T47D (cell line): Measurements from ENCODE around the gene HS1BP3.

Source experiments
- DNase-seq, 2 experiments: peaks; one replicate each; pipeline versions ENCODE4 v3.0.0 to v3.0.0-alpha.2; 2011 to 2012; ENCODE audit warnings: low read depth in 1 of 2, low spot score in 1 of 2
- JUND ChIP-seq: IDR thresholded peaks from 2 replicates; pipeline ENCODE4 v1.6.1; 2012; ENCODE audit warnings: low read depth
- in situ Hi-C: cut with HindIII; loops from 2 replicates; pipeline ENCODE4 v1.10.0; 2016; ENCODE audit warnings: low sequenced_read_pairs, low pct_unique_long_range_greater_than_20kb

HS1BP3 gene, protein sequence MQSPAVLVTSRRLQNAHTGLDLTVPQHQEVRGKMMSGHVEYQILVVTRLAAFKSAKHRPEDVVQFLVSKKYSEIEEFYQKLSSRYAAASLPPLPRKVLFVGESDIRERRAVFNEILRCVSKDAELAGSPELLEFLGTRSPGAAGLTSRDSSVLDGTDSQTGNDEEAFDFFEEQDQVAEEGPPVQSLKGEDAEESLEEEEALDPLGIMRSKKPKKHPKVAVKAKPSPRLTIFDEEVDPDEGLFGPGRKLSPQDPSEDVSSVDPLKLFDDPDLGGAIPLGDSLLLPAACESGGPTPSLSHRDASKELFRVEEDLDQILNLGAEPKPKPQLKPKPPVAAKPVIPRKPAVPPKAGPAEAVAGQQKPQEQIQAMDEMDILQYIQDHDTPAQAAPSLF

DNA sequence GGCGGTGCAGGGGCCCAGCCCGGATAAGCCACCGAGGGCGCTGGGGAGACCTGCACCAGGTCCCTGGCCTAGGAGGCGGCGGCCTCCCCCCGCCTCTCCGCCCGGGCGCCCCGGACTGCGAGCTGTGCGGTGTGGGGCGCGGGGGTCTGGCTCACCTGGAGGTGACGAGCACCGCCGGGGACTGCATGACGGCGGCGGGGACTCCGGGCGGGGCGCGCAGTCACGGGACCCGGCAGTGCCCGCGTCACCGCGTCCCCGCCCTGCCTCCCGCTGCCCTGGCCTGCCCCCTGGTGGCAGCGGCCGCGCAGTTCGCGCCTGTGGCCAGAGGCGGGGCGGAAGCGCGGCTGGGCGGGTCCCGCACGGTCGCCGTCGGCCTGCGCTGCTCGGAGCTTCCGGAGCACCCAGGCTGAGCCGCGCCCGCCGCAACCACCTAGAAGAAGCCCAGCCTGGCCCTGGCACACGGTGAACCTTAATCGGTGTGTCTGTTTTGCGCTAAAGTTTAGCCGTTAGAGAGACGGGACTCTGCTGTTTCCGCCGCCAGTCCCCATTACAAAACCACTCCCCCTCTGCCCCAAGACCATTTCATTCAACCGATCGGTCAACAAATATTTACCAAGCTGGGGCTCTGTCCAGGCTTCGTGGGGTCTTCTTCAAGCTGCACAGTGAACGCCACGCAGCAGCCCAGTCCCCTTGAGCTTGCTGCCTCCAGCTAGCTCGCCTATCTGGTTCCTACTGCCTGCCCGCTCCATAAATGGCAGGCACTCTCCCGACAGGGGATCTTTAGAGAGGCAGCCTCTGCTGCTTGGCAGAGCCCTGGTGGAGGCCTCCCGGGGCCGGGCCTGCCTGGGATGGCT lies at the start of gene HS1BP3:
HS1BP3 (minus strand) TSS at position 222 of the 854 bp plus-strand sequence; CDS start at position 187, 35 bp downstream.
- in situ Hi-C loops, result no loop called here
- DNase-seq, result peak; percentile 80 to 81
- no peak for TF ChIP-seq JUND

DNA sequence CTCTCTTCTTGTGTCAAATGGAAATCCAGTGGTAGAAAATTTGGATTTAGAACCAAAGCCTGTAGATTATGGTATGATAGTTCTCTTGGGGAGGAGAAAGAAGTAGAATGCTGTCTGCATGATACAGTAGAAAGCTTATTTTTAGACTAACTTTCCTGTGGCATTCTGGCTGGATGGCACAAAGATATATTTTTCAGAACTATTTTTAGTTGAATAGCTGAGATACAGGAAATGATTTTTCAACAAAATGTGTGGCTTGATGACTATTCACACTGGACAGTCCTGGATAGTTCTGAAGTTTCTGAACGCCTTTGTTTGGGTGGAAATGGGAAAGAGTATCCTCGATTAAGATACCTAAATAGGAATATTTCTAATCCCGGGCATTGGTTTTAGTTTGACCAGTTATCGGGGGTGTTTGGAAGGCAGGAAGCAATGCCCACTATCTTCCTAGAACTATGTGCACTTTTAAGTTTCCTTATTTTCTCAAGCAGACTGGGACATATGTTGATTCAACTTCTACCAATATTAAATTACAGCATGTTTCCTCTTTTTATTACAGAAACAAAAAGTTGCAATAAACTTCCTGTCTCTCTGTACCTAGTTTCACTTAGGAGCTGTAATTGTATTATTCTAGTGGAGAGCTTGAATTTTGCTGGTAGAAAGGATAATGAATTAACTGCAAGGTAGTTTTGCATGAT lies 48.2 kb upstream of the HS1BP3 start:
- TF ChIP-seq JUND, result no peak
- no peak for DNase-seq
- in situ Hi-C loops, result no loop called here

DNA sequence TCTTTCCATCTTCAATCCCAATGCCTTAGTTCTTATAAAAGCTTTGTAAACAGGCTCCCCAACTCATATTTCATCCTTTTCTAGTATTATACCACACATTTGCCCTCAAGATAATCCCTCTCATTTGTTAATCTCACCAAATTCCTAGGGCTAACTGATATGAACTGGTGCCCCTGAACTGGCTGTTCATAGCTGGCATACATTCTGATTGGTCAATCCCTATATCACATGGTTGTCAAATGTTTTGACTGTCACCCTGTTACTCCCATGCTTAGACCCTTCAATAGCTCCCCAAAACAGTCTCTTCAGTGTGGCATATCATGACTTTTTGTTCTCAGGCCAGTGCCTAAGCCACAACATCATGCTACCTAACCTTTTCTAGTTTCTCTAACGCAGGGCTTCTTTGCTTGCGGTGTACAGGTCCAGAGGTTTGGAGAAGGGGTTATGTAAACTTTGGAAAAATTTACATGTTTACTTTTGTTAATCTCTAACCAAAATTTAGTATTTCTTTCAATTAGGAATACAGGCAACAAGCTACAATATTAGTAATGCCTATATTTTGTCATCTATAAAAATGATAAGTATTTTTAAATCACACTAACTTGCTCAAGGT lies 46.5 kb upstream of the HS1BP3 start:
- TF ChIP-seq JUND, result no peak
- in situ Hi-C loops, result no loop called here
- no peak for DNase-seq

DNA sequence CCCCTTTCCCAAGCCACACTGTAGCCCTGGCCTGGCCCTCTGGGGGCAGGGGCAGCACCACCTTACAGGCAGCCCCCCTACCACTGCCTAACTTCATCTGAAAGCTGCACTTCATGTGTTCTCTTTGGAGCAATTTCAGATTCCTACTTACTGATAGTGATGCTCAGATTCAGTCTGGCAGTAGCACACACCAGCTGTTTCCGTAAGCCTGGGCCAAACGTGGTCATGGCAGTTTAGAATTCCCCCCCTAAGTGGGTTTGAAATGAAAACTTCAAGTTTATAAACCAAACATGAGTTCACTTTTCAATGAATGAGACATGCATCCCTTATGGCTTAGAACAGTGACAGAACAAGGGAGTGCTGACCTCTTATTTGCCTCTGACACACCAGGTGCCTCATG lies 45.5 kb upstream of the HS1BP3 start:
- no peak for DNase-seq
- no peak for TF ChIP-seq JUND
- in situ Hi-C loops, result no loop called here

DNA sequence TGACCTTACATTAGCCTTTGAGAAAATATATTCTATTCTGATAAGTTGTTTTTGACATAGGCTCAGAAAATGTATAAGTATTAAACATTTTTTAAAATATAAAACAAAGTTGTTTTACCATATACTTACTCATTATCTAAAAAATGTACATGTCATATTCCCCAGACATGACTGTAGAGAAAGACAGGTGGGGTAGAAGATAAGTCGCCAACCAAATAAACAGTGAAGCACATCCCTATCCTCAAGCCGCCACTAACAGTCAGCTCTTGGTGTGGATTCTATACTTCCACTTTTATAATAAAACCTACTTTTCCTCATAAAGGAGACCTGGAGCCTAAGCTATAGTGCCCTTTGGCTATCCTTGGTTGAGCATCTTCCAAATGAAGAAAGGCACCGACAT lies 42.4 kb upstream of the HS1BP3 start:
- TF ChIP-seq JUND, result no peak
- in situ Hi-C loops, result no loop called here
- no peak for DNase-seq

DNA sequence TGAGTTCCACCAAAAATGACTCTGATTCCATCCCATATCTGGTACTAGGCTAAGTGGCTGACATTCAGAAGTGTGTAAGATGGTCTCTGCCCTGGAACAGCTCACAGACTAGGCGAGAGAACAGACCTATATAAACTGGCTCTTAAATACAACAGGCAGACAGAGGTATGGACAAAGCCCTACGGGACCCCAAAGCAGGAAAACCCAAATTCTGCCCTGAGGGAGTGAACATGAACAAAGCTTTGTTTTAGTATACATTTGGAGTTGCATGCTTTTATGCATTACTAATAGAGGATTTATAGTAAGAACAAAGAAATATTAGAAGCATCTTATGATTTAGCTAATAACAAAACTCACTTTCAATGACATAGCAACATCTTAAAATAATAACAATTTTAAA lies 41.2 kb upstream of the HS1BP3 start:
- TF ChIP-seq JUND, result no peak
- in situ Hi-C loops, result no loop called here

DNA sequence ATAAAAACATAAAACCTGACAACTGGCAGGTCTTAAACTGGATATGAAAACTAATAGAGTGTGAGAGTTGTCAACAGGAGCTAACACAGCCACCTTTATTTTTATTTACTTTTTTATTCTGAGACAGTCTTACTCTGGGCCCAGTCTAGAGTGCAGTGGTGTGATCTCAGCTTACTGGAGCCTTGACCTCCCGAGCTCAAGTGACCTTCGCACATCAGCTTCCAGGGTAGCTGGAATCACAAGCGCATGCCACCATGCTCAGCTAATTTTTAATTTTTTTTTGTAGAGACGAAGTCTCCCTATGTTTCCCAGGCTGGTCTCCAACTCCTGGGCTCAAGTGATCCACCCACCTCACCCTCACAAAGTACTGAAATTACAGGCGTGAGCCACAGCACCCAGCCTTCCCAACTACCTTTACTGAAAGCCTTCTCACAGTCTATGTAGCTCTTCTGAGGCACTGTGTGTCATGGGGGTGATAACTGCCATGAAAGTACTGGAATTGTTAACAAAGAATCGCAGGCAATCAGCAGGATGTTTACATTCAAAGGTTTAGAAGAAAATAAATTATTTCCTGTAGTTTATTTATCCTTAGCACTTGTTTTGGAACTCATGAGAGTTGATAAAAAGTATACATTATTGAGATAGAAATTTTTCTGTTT lies 40.3 kb upstream of the HS1BP3 start:
- no peak for TF ChIP-seq JUND
- in situ Hi-C loops, result no loop called here
- no peak for DNase-seq

More for the DNA sequence above, 41.2 kb upstream of the HS1BP3 start:
- DNase-seq, result no peak

DNA sequence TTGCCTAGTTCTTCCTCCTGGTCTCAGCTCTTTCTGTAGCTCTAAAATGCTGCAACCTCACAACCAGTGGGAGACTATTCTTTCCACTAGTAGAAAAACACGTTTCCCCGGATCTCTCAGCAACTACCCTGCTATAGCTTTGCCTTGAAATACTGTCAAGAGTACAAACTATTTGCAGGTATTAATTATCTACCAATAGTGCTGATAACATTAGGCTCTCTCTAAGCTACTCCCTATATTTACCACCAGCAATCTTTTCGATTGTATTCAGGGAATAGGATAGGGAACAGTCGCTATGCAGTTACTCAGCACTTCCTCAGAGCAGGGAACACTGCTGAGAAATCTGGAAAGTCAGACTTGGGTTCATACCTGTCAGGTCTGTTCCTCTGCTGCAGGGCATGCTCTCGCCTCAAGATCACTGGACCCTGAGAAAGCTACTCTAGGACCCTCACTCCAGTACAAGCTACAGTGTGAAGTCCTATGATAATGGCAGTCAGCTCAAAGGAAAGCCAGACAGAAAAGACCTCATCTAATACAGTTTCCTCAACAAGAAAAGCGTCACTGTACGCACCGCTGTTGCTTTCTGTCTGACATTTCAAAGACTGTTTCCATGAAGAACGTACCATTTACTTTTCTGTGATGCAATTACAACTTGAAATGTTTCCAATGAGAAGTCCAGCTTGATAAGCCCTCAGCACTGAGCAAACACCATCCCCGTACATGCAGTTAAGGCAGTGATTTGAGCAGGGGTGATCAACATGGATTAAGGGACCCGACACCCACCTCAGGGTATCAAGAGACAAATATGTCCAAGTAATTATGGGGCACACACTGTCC lies 38.7 kb upstream of the HS1BP3 start:
- in situ Hi-C loops, result no loop called here
- TF ChIP-seq JUND, result no peak

DNA sequence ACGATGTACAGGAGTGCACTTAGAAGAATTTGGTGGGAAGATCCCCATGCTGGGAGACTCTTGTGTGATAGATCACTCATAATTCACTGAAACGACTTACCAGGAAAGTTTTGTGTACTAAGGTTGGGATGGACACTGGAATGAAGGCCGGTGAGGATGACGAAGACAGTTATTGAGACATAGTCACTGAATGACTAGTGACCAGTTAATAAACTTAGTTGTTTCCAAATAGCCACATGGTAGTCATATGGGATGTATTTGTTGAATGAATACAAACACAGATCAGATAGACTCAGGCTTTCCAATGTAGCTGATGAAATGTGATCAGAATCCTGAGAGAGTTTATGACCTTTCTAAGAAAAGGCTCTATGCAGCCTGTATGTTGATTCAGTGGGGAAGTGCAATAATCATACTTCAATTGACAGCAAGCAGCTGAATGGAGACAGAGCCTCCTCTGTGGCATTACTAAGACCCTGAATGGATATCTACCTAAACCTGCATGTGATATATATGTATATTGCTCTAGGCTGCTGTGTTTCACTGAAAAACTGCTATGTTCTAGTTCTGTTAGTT lies 36.4 kb upstream of the HS1BP3 start:
- TF ChIP-seq JUND, result no peak
- no peak for DNase-seq
- in situ Hi-C loops, result no loop called here

More for the DNA sequence above, 38.7 kb upstream of the HS1BP3 start:
- no peak for DNase-seq

DNA sequence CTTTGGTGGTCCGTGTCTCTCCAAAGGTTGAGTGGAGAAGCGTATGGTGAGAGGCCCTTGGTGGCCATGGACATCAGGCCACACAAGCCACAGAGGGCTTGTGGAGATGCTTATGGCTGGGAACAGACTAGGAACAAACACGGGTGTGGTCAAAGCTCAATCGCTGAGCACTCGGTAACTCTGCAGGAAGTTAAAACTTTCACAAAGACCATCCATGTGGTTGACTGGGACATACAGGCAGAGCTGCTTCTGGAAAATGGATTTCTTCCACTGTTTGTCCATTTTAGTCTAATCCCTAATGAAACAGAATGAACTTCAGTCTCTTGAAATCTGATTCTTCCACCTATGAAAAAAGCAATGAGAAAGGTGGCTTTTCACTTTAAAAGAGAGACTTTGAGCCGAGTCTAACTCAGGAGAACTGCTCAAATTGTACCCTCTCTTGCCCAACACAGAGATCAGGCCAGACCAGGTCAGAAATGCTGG lies 33.7 kb upstream of the HS1BP3 start:
- no peak for TF ChIP-seq JUND
- in situ Hi-C loops, result no loop called here
- no peak for DNase-seq
